Natural killer cell (primary cell): ENCODE data around the gene BMP4. TPM values are rescaled to one million over a fixed set of nuclear protein-coding genes. Genes with fewer than 3 reads are reported as not detected.
A peak's percentile ranks its signal among the peaks of the same experiment; 100 is the strongest.

Experiments
- ATAC-seq, 3 donors: fragments of 150-1000 bp in 2 of 3; fragments of 200-7000 bp in 1 of 3; cut with Tn5 transposase; 1 replicate in 1 of 3; 2 replicates in 2 of 3; pipeline ENCODE4 v1.10.0; 2021; ENCODE audit warnings: mild to moderate bottlenecking in 2 of 3, moderate library complexity in 2 of 3
- DNase-seq, 2 donors: peaks; one replicate each; pipeline versions ENCODE4 v3.0.0 to v3.0.0-alpha.2; 2013 to 2021; ENCODE audit warnings: mixed read lengths in 1 of 2
- H3K27ac ChIP-seq: one replicate; pipeline ENCODE4 v1.5.1; 2013; ENCODE audit warnings: mild to moderate bottlenecking, low read length
- H3K27me3 ChIP-seq: one replicate; pipeline ENCODE4 v1.6.1; 2013; ENCODE audit warnings: low read length; ENCODE audit not compliant: control insufficient read depth, insufficient read depth
- H3K36me3 ChIP-seq: one replicate; pipeline ENCODE4 v1.6.1; 2013; ENCODE audit warnings: low read length; ENCODE audit not compliant: control insufficient read depth, insufficient read depth
- H3K4me1 ChIP-seq: one replicate; pipeline ENCODE4 v1.6.1; 2013; ENCODE audit warnings: low read length; ENCODE audit not compliant: control insufficient read depth, insufficient read depth
- H3K4me3 ChIP-seq: one replicate; pipeline ENCODE4 v1.5.1; 2013; ENCODE audit warnings: low read length
- H3K9me3 ChIP-seq: one replicate; pipeline ENCODE4 v1.6.1; 2013; ENCODE audit warnings: low read length; ENCODE audit not compliant: control insufficient read depth, insufficient read depth
- H3K27ac Mint-ChIP-seq, 2 donors: one replicate each; pipeline ENCODE4 v1.8.0; 2022; ENCODE audit warnings: mild to moderate bottlenecking in 2 of 2, mixed read lengths in 2 of 2, moderate library complexity in 1 of 2
- H3K27me3 Mint-ChIP-seq, 2 donors: one replicate each; pipeline ENCODE4 v1.8.0; 2022; ENCODE audit warnings: low read depth in 2 of 2, mixed read lengths in 2 of 2
- H3K36me3 Mint-ChIP-seq: one replicate; pipeline ENCODE4 v1.8.0; 2022; ENCODE audit warnings: mixed read lengths
- H3K4me1 Mint-ChIP-seq, 2 donors: one replicate each; pipeline ENCODE4 v1.8.0; 2022; ENCODE audit warnings: mixed read lengths in 2 of 2
- H3K4me3 Mint-ChIP-seq: one replicate; pipeline ENCODE4 v1.8.0; 2022; ENCODE audit warnings: mild to moderate bottlenecking, moderate library complexity, mixed read lengths
- H3K9me3 Mint-ChIP-seq, 2 donors: one replicate each; pipeline ENCODE4 v1.8.0; 2022; ENCODE audit warnings: mixed read lengths in 2 of 2
- CTCF ChIP-seq: fragments of 200-600 bp; IDR thresholded peaks from one replicate; pipeline ENCODE4 v1.8.0; 2022; ENCODE audit warnings: antibody characterized with exemption
- WGBS: methylation state at CpG from one replicate; pipeline ENCODE4 v1.1.7; 2013; ENCODE audit warnings: missing lambda C conversion rate; ENCODE audit not compliant: insufficient coverage; 5-methylcytosine and 5-hydroxymethylcytosine counted together
- intact Hi-C: fragments of 100-400 bp; cut with micrococcal nuclease; formaldehyde crosslinking; loops from one replicate; pipeline ENCODE4 v1.14.2; 2022
- total RNA-seq, 4 donors: library from RNA; stranded (reverse); fragments of 120-200 nt in 1 of 4; gene quantifications; one replicate each; pipeline versions ENCODE4 v1.2.3 to v1.2.4, GENCODE V29; 2013 to 2022

The BMP4 gene
- total RNA-seq, 3 donors from 2014 or later (not counting 1 experiment from before 2014, with no cell fraction given) = 0.45 TPM; not detected in 2

- Histone ChIP-seq H3K27me3 (peaks cover 29% of the 10 kb centered on the region), H3K4me1 (peaks cover 23% of the 10 kb centered on the region), H3K27ac (no peak overlapping the region), H3K9me3 (no peaks in the 10 kb centered on the region), H3K36me3 (no peaks in the 10 kb centered on the region), H3K4me3 (no peak overlapping the region)
- H3K4me1 Mint-ChIP-seq = peaks cover 0 to 14% of the 10 kb centered on the region in 2 donors
- intact Hi-C loops = no loop called here
- H3K9me3 Mint-ChIP-seq = no peaks in the 10 kb centered on the region
- peaks cover 42 to 43% of the 10 kb centered on the region in 2 donors for H3K27me3 Mint-ChIP-seq
- no peak overlapping the region for H3K4me3 Mint-ChIP-seq
- ATAC-seq (no peak), DNase-seq (peak in 1 of 2 donors; percentile 14)
- no peak for TF ChIP-seq CTCF
- 4% methylated on average over 52 of the region's 52 CpGs for WGBS
- no peak overlapping the region for H3K27ac Mint-ChIP-seq
- H3K36me3 Mint-ChIP-seq = no peaks in the 10 kb centered on the region
Observed at GRCh38 chr14:53955671-53956426, 776 bp downstream of the BMP4 start.

- no peak for TF ChIP-seq CTCF
- Mint-ChIP-seq H3K4me3 (peak overlapping the region; percentile 50), H3K36me3 (no peaks in the 10 kb centered on the region), H3K9me3 (no peaks in the 10 kb centered on the region), H3K27me3 (peaks cover 36 to 42% of the 10 kb centered on the region in 2 donors), H3K27ac (no peak overlapping the region), H3K4me1 (peaks cover 0 to 14% of the 10 kb centered on the region in 2 donors)
- Histone ChIP-seq H3K27ac (no peak overlapping the region), H3K4me3 (no peak overlapping the region), H3K4me1 (peaks cover 23% of the 10 kb centered on the region), H3K36me3 (no peaks in the 10 kb centered on the region), H3K27me3 (peaks cover 26% of the 10 kb centered on the region), H3K9me3 (no peaks in the 10 kb centered on the region)
- intact Hi-C loops = no loop called here
- ATAC-seq (no peak), DNase-seq (no peak)
- WGBS = 3% methylated on average over 12 of the region's 17 CpGs
Observed at GRCh38 chr14:53955229-53955556, 1.4 kb downstream of the BMP4 start.

- intact Hi-C loops = no loop called here
- Mint-ChIP-seq H3K4me1 (peaks cover 0 to 14% of the 10 kb centered on the region in 2 donors), H3K4me3 (peak overlapping the region; percentile 50), H3K27me3 (peaks cover 36 to 42% of the 10 kb centered on the region in 2 donors), H3K27ac (no peak overlapping the region), H3K36me3 (no peaks in the 10 kb centered on the region), H3K9me3 (no peaks in the 10 kb centered on the region)
- no peak for ATAC-seq
- H3K27me3 ChIP-seq = peaks cover 26% of the 10 kb centered on the region
- H3K36me3 ChIP-seq = no peaks in the 10 kb centered on the region
- peaks cover 23% of the 10 kb centered on the region for H3K4me1 ChIP-seq
- no peak for TF ChIP-seq CTCF
- no peak overlapping the region for H3K27ac ChIP-seq
- DNase-seq = peak in 1 of 2 donors; percentile 10
- H3K9me3 ChIP-seq = no peaks in the 10 kb centered on the region
- no peak overlapping the region for H3K4me3 ChIP-seq
- 2% methylated on average over 53 of the region's 53 CpGs for WGBS
Observed at GRCh38 chr14:53954551-53955228, 1.9 kb downstream of the BMP4 start.
